ENCODE measurements around the gene ZFP1.

GRCh38 chr16:75122609-75123008, 25.7 kb upstream of the ZFP1 start:
- TF ChIP-seq POLR2A (IDR thresholded peaks at IDR 0.05) (no peak), CTCF (IDR thresholded peaks at IDR 0.05) (no peak), EP300 (IDR thresholded peaks at IDR 0.05) (no peak), POLR2AphosphoS5 (IDR thresholded peaks at IDR 0.05) (no peak)
